ENCODE data around the gene MED26. TPM values are rescaled to one million over a fixed set of nuclear protein-coding genes. Genes with fewer than 3 reads are reported as not detected.

MED26 gene
- total RNA-seq, 1 donor from 2014 or later, result 11.2 TPM

GRCh38 chr19:16625163-16625958 lies 2.6 kb downstream of the MED26 start:
- Mint-ChIP-seq H3K36me3 (ENCODE audit: insufficient read depth) (no peaks in the 10 kb centered on the region), H3K9me3 (ENCODE audit: low read depth) (no peaks in the 10 kb centered on the region)
- TF ChIP-seq CTCF (IDR thresholded peaks at IDR 0.05; ENCODE audit: unreplicated experiment), result no peak

DNA sequence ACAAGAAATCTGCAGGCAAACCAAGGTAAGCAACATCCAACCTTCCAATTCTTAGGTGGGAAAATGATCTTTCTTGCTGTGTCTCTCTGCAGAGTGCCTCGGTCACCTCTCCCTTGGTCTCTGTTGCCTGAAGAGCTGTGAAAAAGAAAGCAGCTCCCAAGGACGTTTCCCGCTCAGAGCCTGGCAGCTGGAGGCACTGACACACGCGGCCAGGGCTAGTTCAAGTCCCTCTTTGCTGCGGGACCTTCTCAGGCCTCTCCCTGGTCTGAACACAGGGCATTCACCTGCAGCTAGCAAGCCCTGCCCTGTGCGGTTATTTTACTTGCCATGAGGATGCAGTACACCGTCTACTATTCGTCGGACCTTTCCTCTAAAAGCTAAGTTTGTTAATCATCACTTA lies 3.8 kb downstream of the MED26 start:
- Mint-ChIP-seq H3K4me1 (ENCODE audit: low read depth) (peaks cover 32% of the 10 kb centered on the region), H3K4me3 (ENCODE audit: low read depth) (no peak overlapping the region), H3K36me3 (ENCODE audit: insufficient read depth) (no peaks in the 10 kb centered on the region), H3K27ac (peak overlapping the region; percentile 69), H3K9me3 (ENCODE audit: low read depth) (no peaks in the 10 kb centered on the region), H3K27me3 (no peaks in the 10 kb centered on the region)
- no peak for DNase-seq (ENCODE audit: low spot score, unreplicated experiment)
- no peak for TF ChIP-seq CTCF (IDR thresholded peaks at IDR 0.05; ENCODE audit: unreplicated experiment)

More at GRCh38 chr19:16625163-16625958, 2.6 kb downstream of the MED26 start:
- peaks cover 33% of the 10 kb centered on the region for H3K4me1 Mint-ChIP-seq (ENCODE audit: low read depth)
- H3K27me3 Mint-ChIP-seq, result no peaks in the 10 kb centered on the region
- no peak for DNase-seq (ENCODE audit: low spot score, unreplicated experiment)
- H3K4me3 Mint-ChIP-seq (ENCODE audit: low read depth), result peak overlapping the region; percentile 25
- peak overlapping the region; percentile 76 for H3K27ac Mint-ChIP-seq

- no peak for TF ChIP-seq CTCF (IDR thresholded peaks at IDR 0.05; ENCODE audit: unreplicated experiment)
- Mint-ChIP-seq H3K27ac (no peak overlapping the region), H3K4me1 (ENCODE audit: low read depth) (peaks cover 28% of the 10 kb centered on the region), H3K9me3 (ENCODE audit: low read depth) (no peaks in the 10 kb centered on the region), H3K27me3 (no peaks in the 10 kb centered on the region), H3K4me3 (ENCODE audit: low read depth) (no peak overlapping the region), H3K36me3 (ENCODE audit: insufficient read depth) (no peaks in the 10 kb centered on the region)
- no peak for DNase-seq (ENCODE audit: low spot score, unreplicated experiment)
Observed at GRCh38 chr19:16623576-16623975, 4.4 kb downstream of the MED26 start.

DNA sequence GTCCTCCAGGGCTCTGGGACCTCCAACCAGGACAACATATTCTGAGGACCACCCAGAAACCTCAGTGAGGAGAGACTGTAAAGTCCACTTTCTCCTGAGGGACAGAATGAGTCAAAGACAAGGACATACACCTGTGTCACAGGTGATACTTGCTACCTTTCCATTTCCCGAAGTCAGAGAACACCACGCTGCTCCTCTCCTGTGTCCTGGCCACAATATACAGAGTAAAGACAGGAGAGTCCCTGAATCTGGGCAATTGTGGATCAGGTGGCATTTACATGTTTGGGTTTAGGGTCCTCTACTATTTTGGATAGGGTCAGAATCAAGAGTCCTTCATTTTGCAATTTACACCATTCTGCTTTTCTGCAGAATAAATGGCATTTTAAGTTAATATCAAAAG lies 4.9 kb downstream of the MED26 start:
- Mint-ChIP-seq H3K27me3 (no peaks in the 10 kb centered on the region), H3K27ac (no peak overlapping the region), H3K4me3 (ENCODE audit: low read depth) (no peak overlapping the region), H3K9me3 (ENCODE audit: low read depth) (no peaks in the 10 kb centered on the region), H3K36me3 (ENCODE audit: insufficient read depth) (no peaks in the 10 kb centered on the region), H3K4me1 (ENCODE audit: low read depth) (peaks cover 27% of the 10 kb centered on the region)
- no peak for DNase-seq (ENCODE audit: low spot score, unreplicated experiment)
- TF ChIP-seq CTCF (IDR thresholded peaks at IDR 0.05; ENCODE audit: unreplicated experiment), result no peak

GRCh38 chr19:16621165-16621800 lies 6.7 kb downstream of the MED26 start:
- H3K36me3 Mint-ChIP-seq (ENCODE audit: insufficient read depth), result no peaks in the 10 kb centered on the region
- H3K27me3 Mint-ChIP-seq, result no peaks in the 10 kb centered on the region
- no peak overlapping the region for H3K4me3 Mint-ChIP-seq (ENCODE audit: low read depth)
- no peaks in the 10 kb centered on the region for H3K9me3 Mint-ChIP-seq (ENCODE audit: low read depth)
- H3K4me1 Mint-ChIP-seq (ENCODE audit: low read depth), result peaks cover 18% of the 10 kb centered on the region
- peak overlapping the region; percentile 12 for H3K27ac Mint-ChIP-seq
- no peak for DNase-seq (ENCODE audit: low spot score, unreplicated experiment)
- TF ChIP-seq CTCF (IDR thresholded peaks at IDR 0.05; ENCODE audit: unreplicated experiment), result no peak

Data from progenitor cell of endocrine pancreas (in vitro differentiated cells).